PC-3 (cell line): ENCODE results near the gene TGFBR3. TPM values are rescaled to one million over a fixed set of nuclear protein-coding genes. Genes with fewer than 3 reads are reported as not detected.

Experiments
- ATAC-seq: fragments of 200-7000 bp; cut with Tn5 transposase; 2 replicates; pipeline ENCODE4 v1.9.1; 2020; ENCODE audit warnings: mild to moderate bottlenecking, moderate library complexity
- BruUV-seq: library from RNA; stranded (reverse); fragments of 400-500 nt; replicated peaks from 2 replicates; lab custom pipeline; 2021; lab: Mats Ljungman, UMichigan
- CTCF ChIA-PET: fragments of 300-600 bp; sonication (Branson Sonifier 250); formaldehyde crosslinking; loops from one replicate; lab custom pipeline; 2022; ENCODE audit warnings: antibody characterized with exemption; lab: Charles Lee
- POLR2A ChIA-PET: fragments of 300-600 bp; sonication (Branson Sonifier 250); formaldehyde crosslinking; loops from one replicate; lab custom pipeline; 2022; ENCODE audit warnings: antibody characterized with exemption; ENCODE audit not compliant: unreplicated experiment; lab: Charles Lee
- DNase-seq: peaks from one replicate; pipeline ENCODE4 v3.0.0-alpha.2; 2015
- H2AFZ ChIP-seq: fragments of 300-600 bp; sonication (generic); 2 replicates; pipeline ENCODE4 v1.6.0; 2016; ENCODE audit warnings: antibody characterized with exemption, low read length
- H3F3A ChIP-seq: fragments of 300-600 bp; sonication (generic); one replicate; pipeline ENCODE4 v1.6.0; 2017; ENCODE audit warnings: antibody characterized with exemption, low read length, control low read depth, mild to moderate bottlenecking; ENCODE audit not compliant: unreplicated experiment
- H3K27ac ChIP-seq: fragments of 300-600 bp; sonication (generic); 2 replicates; pipeline ENCODE4 v1.5.1; 2016; ENCODE audit warnings: mild to moderate bottlenecking, low read length
- H3K27me3 ChIP-seq: fragments of 300-600 bp; sonication (generic); 2 replicates; pipeline ENCODE4 v1.6.1; 2016; ENCODE audit warnings: low read length, mixed read lengths
- H3K36me3 ChIP-seq: fragments of 300-600 bp; sonication (generic); 2 replicates; pipeline ENCODE4 v1.6.1; 2016; ENCODE audit warnings: low read depth, mixed run types, low read length, mixed read lengths
- H3K4me1 ChIP-seq: fragments of 300-600 bp; sonication (generic); 2 replicates; pipeline ENCODE4 v1.5.1; 2016; ENCODE audit warnings: low read length; ENCODE audit not compliant: insufficient read depth
- H3K4me2 ChIP-seq: fragments of 300-600 bp; sonication (generic); 2 replicates; pipeline ENCODE4 v1.6.0; 2016; ENCODE audit warnings: low read length
- H3K4me3 ChIP-seq: fragments of 300-600 bp; sonication (generic); 2 replicates; pipeline ENCODE4 v1.5.1; 2016; ENCODE audit warnings: mild to moderate bottlenecking, low read length, mixed read lengths
- H3K79me2 ChIP-seq: fragments of 300-600 bp; sonication (generic); 2 replicates; pipeline ENCODE4 v1.6.1; 2017; ENCODE audit warnings: low read length, mixed read lengths
- H3K9ac ChIP-seq: fragments of 300-600 bp; sonication (generic); 2 replicates; pipeline ENCODE4 v1.6.0; 2016; ENCODE audit warnings: mild to moderate bottlenecking, low read length
- H3K9me2 ChIP-seq: fragments of 300-600 bp; sonication (generic); replicated peaks from 2 replicates; pipeline ENCODE4 v1.6.1; 2016; ENCODE audit warnings: mixed run types, low read length, mixed read lengths
- H3K9me3 ChIP-seq: fragments of 300-600 bp; sonication (generic); 2 replicates; pipeline ENCODE4 v1.6.1; 2016; ENCODE audit warnings: low read length, mixed read lengths
- H4K20me1 ChIP-seq: fragments of 300-600 bp; sonication (generic); 2 replicates; pipeline ENCODE4 v1.6.1; 2016; ENCODE audit warnings: low read length, mixed read lengths
- EZH2 ChIP-seq: fragments of 300-600 bp; sonication (generic); IDR thresholded peaks from one replicate; pipeline ENCODE4 v1.6.1; 2017; ENCODE audit warnings: antibody characterized with exemption, mild to moderate bottlenecking, low read length; ENCODE audit not compliant: unreplicated experiment
- EZH2phosphoT487 ChIP-seq: fragments of 300-600 bp; sonication (generic); IDR thresholded peaks from 2 replicates; pipeline ENCODE4 v1.6.1; 2018; ENCODE audit warnings: mild to moderate bottlenecking, antibody characterized with exemption, low read length, borderline replicate concordance
- intact Hi-C: fragments of 100-400 bp; cut with micrococcal nuclease; formaldehyde crosslinking; loops from 2 replicates; pipeline ENCODE4 v1.9.0; 2023
- total RNA-seq: library from RNA; depleted of rRNA; stranded (reverse); fragments of >200 nt; gene quantifications from 2 replicates; pipeline ENCODE4 v1.2.3, GENCODE V29; 2014
- TF ChIP-seq, protein P1 (sequence below): fragments of 300-600 bp; sonication (generic); conservative IDR thresholded peaks from 2 replicates; pipeline ENCODE4 v1.5.1; 2017; ENCODE audit warnings: antibody characterized with exemption, low read depth, mild to moderate bottlenecking, low read length

The TGFBR3 gene
- total RNA-seq, 1 experiment from 2014 or later = 2.8 TPM

DNA sequence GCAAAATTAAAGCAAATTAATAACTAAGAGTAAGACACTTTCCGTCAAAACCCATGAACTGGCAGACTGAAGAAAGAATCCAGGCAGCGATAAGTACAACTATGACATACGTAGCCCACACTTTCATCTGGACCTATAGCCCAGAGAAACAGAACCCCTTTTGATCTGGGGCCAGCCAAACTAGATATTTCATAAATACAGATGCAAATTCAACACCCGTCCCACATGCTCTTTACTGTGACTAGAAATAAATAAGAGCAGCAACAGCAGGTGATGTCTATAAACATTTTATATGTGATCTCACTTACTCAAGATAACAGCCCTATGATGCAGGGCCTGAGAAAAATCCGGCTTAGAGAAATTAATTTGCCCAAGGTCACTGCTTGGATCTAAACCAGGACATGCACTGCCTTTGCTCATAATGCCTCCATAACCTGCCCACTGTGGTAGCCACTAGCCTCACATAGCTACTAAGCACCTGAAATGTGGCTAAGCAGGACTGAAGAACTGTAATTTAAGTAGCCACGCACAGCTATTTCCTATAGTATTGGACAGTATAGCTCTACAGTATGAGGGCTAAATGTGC, 130.2 kb downstream of the TGFBR3 start:
- no peaks in the 10 kb centered on the region for H3K4me1 ChIP-seq
- TF ChIP-seq, protein P1, sequence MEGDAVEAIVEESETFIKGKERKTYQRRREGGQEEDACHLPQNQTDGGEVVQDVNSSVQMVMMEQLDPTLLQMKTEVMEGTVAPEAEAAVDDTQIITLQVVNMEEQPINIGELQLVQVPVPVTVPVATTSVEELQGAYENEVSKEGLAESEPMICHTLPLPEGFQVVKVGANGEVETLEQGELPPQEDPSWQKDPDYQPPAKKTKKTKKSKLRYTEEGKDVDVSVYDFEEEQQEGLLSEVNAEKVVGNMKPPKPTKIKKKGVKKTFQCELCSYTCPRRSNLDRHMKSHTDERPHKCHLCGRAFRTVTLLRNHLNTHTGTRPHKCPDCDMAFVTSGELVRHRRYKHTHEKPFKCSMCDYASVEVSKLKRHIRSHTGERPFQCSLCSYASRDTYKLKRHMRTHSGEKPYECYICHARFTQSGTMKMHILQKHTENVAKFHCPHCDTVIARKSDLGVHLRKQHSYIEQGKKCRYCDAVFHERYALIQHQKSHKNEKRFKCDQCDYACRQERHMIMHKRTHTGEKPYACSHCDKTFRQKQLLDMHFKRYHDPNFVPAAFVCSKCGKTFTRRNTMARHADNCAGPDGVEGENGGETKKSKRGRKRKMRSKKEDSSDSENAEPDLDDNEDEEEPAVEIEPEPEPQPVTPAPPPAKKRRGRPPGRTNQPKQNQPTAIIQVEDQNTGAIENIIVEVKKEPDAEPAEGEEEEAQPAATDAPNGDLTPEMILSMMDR = no peak
- TF ChIP-seq EZH2 (no peak), EZH2phosphoT487 (no peak)
- CTCF ChIA-PET = no interaction called here
- no peaks in the 10 kb centered on the region for H3K9me2 ChIP-seq
- no peaks in the 10 kb centered on the region for H3F3A ChIP-seq
- ATAC-seq = no peak
- BruUV-seq = no TSS peak
- intact Hi-C loops = no loop called here
- no peaks in the 10 kb centered on the region for H3K36me3 ChIP-seq
- no peaks in the 10 kb centered on the region for H4K20me1 ChIP-seq
- no peak overlapping the region for H3K4me3 ChIP-seq
- no peaks in the 10 kb centered on the region for H3K79me2 ChIP-seq
- H3K27me3 ChIP-seq = no peaks in the 10 kb centered on the region
- DNase-seq = no peak
- H3K27ac ChIP-seq = no peak overlapping the region
- POLR2A ChIA-PET = no interaction called here
- H3K4me2 ChIP-seq = no peak overlapping the region
- no peak overlapping the region for H2AFZ ChIP-seq
- no peak overlapping the region for H3K9ac ChIP-seq
- no peaks in the 10 kb centered on the region for H3K9me3 ChIP-seq

DNA sequence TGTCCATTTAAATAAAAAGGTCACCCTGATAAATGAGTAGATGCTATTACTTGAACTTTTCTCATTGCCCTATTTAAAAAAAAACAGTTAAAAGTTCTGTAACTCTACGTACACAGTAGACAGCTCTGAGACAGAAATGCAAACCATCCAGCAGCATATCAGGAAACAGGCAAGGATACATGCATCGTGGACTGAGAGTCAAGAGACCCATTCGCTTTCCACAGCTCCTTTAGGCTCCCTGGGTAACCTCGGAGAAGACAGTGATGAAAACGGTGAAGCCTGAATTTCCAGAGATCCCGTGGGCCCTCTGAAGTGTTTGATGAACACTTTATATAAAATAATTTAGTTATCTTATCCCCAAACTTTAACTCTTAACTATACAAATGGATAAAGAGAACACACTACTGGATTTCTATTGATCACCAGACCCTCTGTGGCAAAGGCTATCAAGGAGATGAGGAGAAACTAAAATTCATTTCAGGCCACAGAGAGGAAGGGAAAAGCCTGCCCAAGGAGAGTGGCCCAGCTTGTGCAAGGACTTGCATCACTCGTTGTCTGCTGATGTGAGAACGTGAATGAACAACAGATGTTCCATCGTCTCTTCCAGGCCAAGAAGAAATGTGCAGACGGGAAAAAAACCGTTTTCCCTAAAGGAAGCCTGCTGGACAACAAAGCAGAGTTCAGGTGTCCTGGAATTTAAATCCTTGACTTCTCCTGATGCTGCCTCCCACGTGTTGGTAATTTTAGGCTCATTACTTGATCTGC, 131.0 kb downstream of the TGFBR3 start:
- no peak overlapping the region for H3K9ac ChIP-seq
- H3K4me3 ChIP-seq = no peak overlapping the region
- ChIA-PET CTCF (no interaction called here), POLR2A (no interaction called here)
- H3K9me2 ChIP-seq = no peaks in the 10 kb centered on the region
- no peaks in the 10 kb centered on the region for H3F3A ChIP-seq
- H3K9me3 ChIP-seq = no peaks in the 10 kb centered on the region
- BruUV-seq = no TSS peak
- H3K79me2 ChIP-seq = no peaks in the 10 kb centered on the region
- TF ChIP-seq EZH2phosphoT487 (no peak), EZH2 (no peak)
- TF ChIP-seq, protein P1 = no peak
- no peak for DNase-seq
- no peaks in the 10 kb centered on the region for H4K20me1 ChIP-seq
- H3K27ac ChIP-seq = no peak overlapping the region
- H3K4me2 ChIP-seq = no peak overlapping the region
- intact Hi-C loops = no loop called here
- H3K27me3 ChIP-seq = no peaks in the 10 kb centered on the region
- ATAC-seq = no peak
- H2AFZ ChIP-seq = no peak overlapping the region
- H3K4me1 ChIP-seq = no peaks in the 10 kb centered on the region
- no peaks in the 10 kb centered on the region for H3K36me3 ChIP-seq

DNA sequence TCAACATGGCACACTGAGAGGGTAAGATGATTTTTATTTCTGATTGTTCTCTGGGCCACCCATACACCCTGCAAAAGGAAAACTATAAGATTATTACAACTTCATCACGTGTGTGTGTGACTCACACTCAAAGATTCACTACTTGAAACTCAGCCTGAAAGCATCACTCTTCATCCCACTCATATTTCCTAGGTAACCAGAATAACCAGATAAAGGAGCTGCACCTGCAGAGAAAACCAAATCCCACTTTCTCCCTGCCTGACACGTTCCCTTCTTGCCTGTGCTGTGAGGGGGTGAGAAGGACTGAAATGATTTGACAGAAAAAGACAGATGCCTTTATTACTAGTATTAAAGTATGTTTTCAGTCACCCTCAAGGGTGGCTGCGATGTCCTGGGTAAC, 131.6 kb downstream of the TGFBR3 start:
- Histone ChIP-seq H3K4me3 (no peak overlapping the region), H3K27me3 (no peaks in the 10 kb centered on the region), H2AFZ (no peak overlapping the region), H3K9me2 (no peaks in the 10 kb centered on the region), H3K36me3 (no peaks in the 10 kb centered on the region), H3K79me2 (no peaks in the 10 kb centered on the region), H3K9me3 (no peaks in the 10 kb centered on the region), H3K4me1 (no peaks in the 10 kb centered on the region), H3K9ac (no peak overlapping the region), H4K20me1 (no peaks in the 10 kb centered on the region), H3F3A (no peaks in the 10 kb centered on the region), H3K27ac (no peak overlapping the region), H3K4me2 (no peak overlapping the region)
- intact Hi-C loops = no loop called here
- POLR2A ChIA-PET = no interaction called here
- CTCF ChIA-PET = no interaction called here
- TF ChIP-seq, protein P1 = no peak
- no peak for TF ChIP-seq EZH2
- TF ChIP-seq EZH2phosphoT487 = no peak
- BruUV-seq = no TSS peak
- ATAC-seq (peak; percentile 59), DNase-seq (peak; percentile 51)
